ENCODE results near the gene CDH23. TPM values are rescaled to one million over a fixed set of nuclear protein-coding genes. Genes with fewer than 3 reads are reported as not detected.

CDH23 gene
- total RNA-seq, 1 donor from 2014 or later: 3.7 TPM

- intact Hi-C loops (cut with DNase I): no loop called here
- DNase-seq (no peak), ATAC-seq (ENCODE audit: poor library complexity) (peak; percentile 65)
These were observed 71.8 kb downstream of the CDH23 start for GRCh38 chr10:71468363-71469094.

GRCh38 chr10:71471006-71471405 is 74.3 kb downstream of the CDH23 start:
- intact Hi-C loops (cut with DNase I): no loop called here
- DNase-seq: no peak

GRCh38 chr10:71471957-71472365 is 75.2 kb downstream of the CDH23 start:
- intact Hi-C loops (cut with DNase I): no loop called here
- ATAC-seq (ENCODE audit: poor library complexity): no peak
- no peak for DNase-seq

More at GRCh38 chr10:71471006-71471405, 74.3 kb downstream of the CDH23 start:
- ATAC-seq (ENCODE audit: poor library complexity): no peak

GRCh38 chr10:71472466-71472865 is 75.7 kb downstream of the CDH23 start:
- DNase-seq (no peak), ATAC-seq (ENCODE audit: poor library complexity) (no peak)

GRCh38 chr10:71472912-71473311 is 76.2 kb downstream of the CDH23 start:
- DNase-seq: no peak
- ATAC-seq (ENCODE audit: poor library complexity): no peak
- intact Hi-C loops (cut with DNase I): no loop called here

More at GRCh38 chr10:71472466-71472865, 75.7 kb downstream of the CDH23 start:
- intact Hi-C loops (cut with DNase I): no loop called here

GRCh38 chr10:71473671-71474599 is 77.2 kb downstream of the CDH23 start:
- peak; percentile 75 for DNase-seq
- peak; percentile 75 for ATAC-seq (ENCODE audit: poor library complexity)
- intact Hi-C loops (cut with DNase I): no loop called here

- intact Hi-C loops (cut with DNase I): no loop called here
- ATAC-seq (ENCODE audit: poor library complexity): no peak
- no peak for DNase-seq
These were observed 78.1 kb downstream of the CDH23 start for GRCh38 chr10:71474702-71475242.

- DNase-seq (peak; percentile 64), ATAC-seq (ENCODE audit: poor library complexity) (peak; percentile 67)
- intact Hi-C loops (cut with DNase I): no loop called here
These were observed 78.6 kb downstream of the CDH23 start for GRCh38 chr10:71475243-71475871.

- DNase-seq: peak; percentile 74
- intact Hi-C loops (cut with DNase I): no loop called here
These were observed 79.7 kb downstream of the CDH23 start for GRCh38 chr10:71476228-71477011.

GRCh38 chr10:71478173-71478572 is 81.5 kb downstream of the CDH23 start:
- DNase-seq: no peak
- intact Hi-C loops (cut with DNase I): no loop called here

More at GRCh38 chr10:71476228-71477011, 79.7 kb downstream of the CDH23 start:
- peak; percentile 83 for ATAC-seq (ENCODE audit: poor library complexity)

GRCh38 chr10:71478813-71479365 is 82.2 kb downstream of the CDH23 start:
- intact Hi-C loops (cut with DNase I): no loop called here

More at GRCh38 chr10:71478173-71478572, 81.5 kb downstream of the CDH23 start:
- no peak for ATAC-seq (ENCODE audit: poor library complexity)

GRCh38 chr10:71479831-71480230 is 83.1 kb downstream of the CDH23 start:
- no peak for ATAC-seq (ENCODE audit: poor library complexity)
- intact Hi-C loops (cut with DNase I): no loop called here
- DNase-seq: no peak

More at GRCh38 chr10:71478813-71479365, 82.2 kb downstream of the CDH23 start:
- DNase-seq: no peak
- no peak for ATAC-seq (ENCODE audit: poor library complexity)

- no peak for DNase-seq
- intact Hi-C loops (cut with DNase I): no loop called here
These were observed 83.9 kb downstream of the CDH23 start for GRCh38 chr10:71480662-71481061.

GRCh38 chr10:71481746-71482410 is 85.2 kb downstream of the CDH23 start:
- ATAC-seq (ENCODE audit: poor library complexity) (no peak), DNase-seq (no peak)
- intact Hi-C loops (cut with DNase I): loop anchor here (2.0 kb wide), 1 partner anchor 85 kb away; the partner anchor contains the start of gene CDH23

More at GRCh38 chr10:71480662-71481061, 83.9 kb downstream of the CDH23 start:
- ATAC-seq (ENCODE audit: poor library complexity): no peak

- intact Hi-C loops (cut with DNase I): loop anchor here (2.0 kb wide), 1 partner anchor 86 kb away; the partner anchor contains the start of gene CDH23
- no peak for DNase-seq
- ATAC-seq (ENCODE audit: poor library complexity): no peak
These were observed 85.9 kb downstream of the CDH23 start for GRCh38 chr10:71482620-71483019.

- ATAC-seq (ENCODE audit: poor library complexity) (no peak), DNase-seq (no peak)
- intact Hi-C loops (cut with DNase I): loop anchor here (2.0 kb wide), 1 partner anchor 86 kb away; the partner anchor contains the start of gene CDH23
These were observed 86.4 kb downstream of the CDH23 start for GRCh38 chr10:71483135-71483534.

Measured in Right ventricle myocardium superior (tissue), 1 donor.